ENCODE results near the gene FCHSD2. TPM values are rescaled to one million over a fixed set of nuclear protein-coding genes. Genes with fewer than 3 reads are reported as not detected.

The FCHSD2 gene
- total RNA-seq, 4 donors from 2014 or later = 6.7 to 14.7 (median 8.5) TPM

- DNase-seq (ENCODE audit: low spot score in 2 of 2) = no peak
- 90 to 94% methylated on average over 1 of the region's 1 CpG for WGBS, 2 donors
- no peak for TF ChIP-seq CTCF (IDR thresholded peaks at IDR 0.05)
- no peak for TF ChIP-seq POLR2A (IDR thresholded peaks at IDR 0.05)
- intact Hi-C loops (cut with DNase I; ENCODE audit: low total_unique reads) = loop anchor here (5.0 kb wide), 1 partner anchor 345 kb away; no protein-coding TSS in a partner anchor
- H3K4me3 ChIP-seq (ENCODE audit: low read depth, poor library complexity, severe bottlenecking) = no peak overlapping the region
Observed at GRCh38 chr11:73176874-73177155, 34.7 kb upstream of the FCHSD2 start.

GRCh38 chr11:73176145-73176873 is 34.2 kb upstream of the FCHSD2 start:
- intact Hi-C loops (cut with DNase I; ENCODE audit: low total_unique reads) = loop anchor here (5.0 kb wide), 1 partner anchor 344 kb away; no protein-coding TSS in a partner anchor
- DNase-seq (ENCODE audit: low spot score in 2 of 2) = no peak
- TF ChIP-seq POLR2A (IDR thresholded peaks at IDR 0.05) = no peak
- TF ChIP-seq CTCF (IDR thresholded peaks at IDR 0.05) = no peak
- no peak overlapping the region for H3K4me3 ChIP-seq (ENCODE audit: low read depth, poor library complexity, severe bottlenecking)
- WGBS, 2 donors = 88 to 92% methylated on average over 5 of the region's 5 CpGs

GRCh38 chr11:73175551-73176144 is 33.5 kb upstream of the FCHSD2 start:
- no peak for TF ChIP-seq CTCF (IDR thresholded peaks at IDR 0.05)
- no peak for TF ChIP-seq POLR2A (IDR thresholded peaks at IDR 0.05)
- DNase-seq (ENCODE audit: low spot score in 2 of 2) = no peak
- 73 to 78% methylated on average over 5 of the region's 5 CpGs for WGBS, 2 donors
- H3K4me3 ChIP-seq (ENCODE audit: low read depth, poor library complexity, severe bottlenecking) = no peak overlapping the region
- intact Hi-C loops (cut with DNase I; ENCODE audit: low total_unique reads) = loop anchor here (5.0 kb wide), 1 partner anchor 343 kb away; no protein-coding TSS in a partner anchor

- TF ChIP-seq CTCF (IDR thresholded peaks at IDR 0.05) (no peak), POLR2A (IDR thresholded peaks at IDR 0.05) (no peak)
- intact Hi-C loops (cut with DNase I; ENCODE audit: low total_unique reads) = no loop called here
- no peak for DNase-seq (ENCODE audit: low spot score in 2 of 2)
- WGBS, 2 donors = 94 to 100% methylated on average over 3 of the region's 3 CpGs
- no peak overlapping the region for H3K4me3 ChIP-seq (ENCODE audit: low read depth, poor library complexity, severe bottlenecking)
Observed at GRCh38 chr11:73174495-73174791, 32.3 kb upstream of the FCHSD2 start.

DNA sequence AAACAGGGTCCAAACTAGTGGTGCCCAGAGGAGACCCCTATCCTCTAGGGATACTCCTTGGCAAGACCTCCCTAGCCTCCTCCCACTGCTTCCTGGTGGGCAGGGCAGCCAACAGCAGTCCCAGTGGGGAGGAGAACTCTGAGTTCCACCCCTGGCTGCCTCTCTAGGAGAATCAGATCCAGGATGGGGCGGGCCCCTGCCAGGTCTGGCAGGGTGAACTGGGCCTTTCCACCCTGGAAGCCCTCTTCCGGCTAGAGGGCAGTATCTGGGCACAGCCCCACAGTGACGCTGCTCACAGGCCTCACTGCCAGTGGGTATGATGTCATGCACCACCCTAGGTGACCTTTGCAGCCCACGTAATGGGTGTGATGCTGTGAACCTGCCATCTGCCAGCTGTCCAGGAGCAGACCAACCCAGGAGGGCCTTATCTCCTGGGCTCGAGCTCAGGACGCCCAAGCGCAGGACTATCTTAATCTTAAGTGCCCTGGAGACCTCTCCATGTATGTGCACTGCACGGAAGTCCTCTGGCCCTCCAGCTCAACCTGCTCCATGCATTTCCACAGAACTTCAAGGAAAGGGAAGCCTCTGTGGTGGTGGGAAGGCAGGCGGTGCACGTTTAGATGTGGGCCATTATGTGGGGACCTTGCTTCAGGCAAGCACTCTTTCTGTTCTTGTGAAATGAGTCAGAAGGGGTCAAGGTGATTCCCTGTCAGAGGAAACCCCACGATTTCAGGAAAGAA is 31.8 kb upstream of the FCHSD2 start:
- intact Hi-C loops (cut with DNase I; ENCODE audit: low total_unique reads) = no loop called here
- no peak overlapping the region for H3K4me3 ChIP-seq (ENCODE audit: low read depth, poor library complexity, severe bottlenecking)

More for the DNA sequence above, 31.8 kb upstream of the FCHSD2 start:
- TF ChIP-seq CTCF (IDR thresholded peaks at IDR 0.05) (no peak), POLR2A (IDR thresholded peaks at IDR 0.05) (no peak)
- DNase-seq (ENCODE audit: low spot score in 2 of 2) = no peak
- WGBS, 2 donors = 73 to 81% methylated on average over 4 to 11 of the region's 11 CpGs

All from lower leg skin (tissue), 4 donors.